Body of pancreas (tissue), 4 donors: Measurements from ENCODE around the gene LSAMP. TPM values are rescaled to one million over a fixed set of nuclear protein-coding genes. Genes with fewer than 3 reads are reported as not detected.

Experiments
- ATAC-seq: fragments of 150-250 bp; one replicate; pipeline ENCODE4 v1.9.1; 2016
- DNase-seq, 4 donors: peaks; one replicate each; pipeline ENCODE4 v3.0.0-alpha.2; 2019
- H3K27ac ChIP-seq, 4 donors: fragments of 200-600 bp; sonication (generic); 1 replicate in 3 of 4; 2 replicates in 1 of 4; pipeline versions ENCODE4 v1.5.1 to v1.6.1; 2016 to 2019; ENCODE audit warnings: mild to moderate bottlenecking in 1 of 4, mixed read lengths in 1 of 4, moderate library complexity in 1 of 4
- H3K27me3 ChIP-seq, 2 donors: fragments of 200-600 bp; sonication (generic); one replicate each; pipeline ENCODE4 v1.6.0; 2016; ENCODE audit warnings: mild to moderate bottlenecking in 1 of 2
- H3K36me3 ChIP-seq, 2 donors: fragments of 200-600 bp; sonication (generic); replicated peaks in 1 of 2; 2 replicates each; pipeline ENCODE4 v1.5.1; 2016; ENCODE audit warnings: low read depth in 2 of 2; ENCODE audit not compliant: insufficient read depth in 1 of 2
- H3K4me1 ChIP-seq: fragments of 200-600 bp; sonication (generic); one replicate; pipeline ENCODE4 v1.6.0; 2016
- H3K4me3 ChIP-seq, 2 donors: fragments of 200-600 bp; sonication (generic); 1 replicate in 1 of 2; 2 replicates in 1 of 2; pipeline ENCODE4 v1.5.1; 2016 to 2019
- H3K9me3 ChIP-seq, 3 donors: fragments of 200-600 bp; sonication (generic); 1 replicate in 2 of 3; 2 replicates in 1 of 3; pipeline ENCODE4 v1.5.1; 2016
- POLR2A ChIP-seq, 3 donors: fragments of 450-650 bp; IDR thresholded peaks; one replicate each; pipeline ENCODE4 v1.6.1; 2016; ENCODE audit warnings: antibody characterized with exemption in 3 of 3, mild to moderate bottlenecking in 2 of 3
- WGBS, 2 donors: methylation state at CpG; one replicate each; pipeline ENCODE4 v1.1.5; 2017; 5-methylcytosine and 5-hydroxymethylcytosine counted together
- intact Hi-C: fragments of 100-400 bp; cut with DNase I; formaldehyde crosslinking; loops from one replicate; pipeline ENCODE4 v1.15.1; 2023
- total RNA-seq, 2 donors: library from RNA; depleted of rRNA; stranded (reverse); fragments of >200 nt; gene quantifications; one replicate each; pipeline ENCODE4 v1.1.0, GENCODE V29; 2016
- TF ChIP-seq, protein P1 (sequence below), 7 experiments: fragments of 450-650 bp in 4 of 7; fragments of 200-600 bp in 3 of 7; sonication (generic) in 3 of 7; IDR thresholded peaks; one replicate each; pipeline ENCODE4 v1.5.1; 2016 to 2019; ENCODE audit warnings: antibody characterized with exemption in 7 of 7

The LSAMP gene
- total RNA-seq, 2 donors from 2014 or later: 1.6 to 2.1 TPM

DNA sequence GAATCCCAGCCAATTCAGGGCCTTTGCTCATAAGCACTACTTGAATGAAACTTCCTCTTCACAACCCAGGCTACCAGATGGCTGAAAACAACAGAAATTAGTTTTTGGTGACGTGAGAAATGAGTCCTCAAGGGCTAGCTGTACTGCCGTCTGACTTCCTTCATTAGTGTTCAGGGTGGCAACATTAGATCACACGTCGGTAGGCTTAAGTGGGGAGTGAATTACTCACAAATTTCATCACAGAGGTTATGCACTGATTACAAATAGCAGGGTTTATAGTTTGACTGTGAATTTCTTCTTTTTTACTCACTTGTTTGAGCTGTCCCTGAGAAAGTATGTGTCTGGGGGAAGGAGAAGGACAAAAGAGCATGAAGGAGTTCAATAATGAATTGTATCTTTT lies 424.8 kb downstream of the LSAMP start:
- intact Hi-C loops: no loop called here
- Histone ChIP-seq H3K4me1 (no peaks in the 10 kb centered on the region), H3K9me3 (no peaks in the 10 kb centered on the region), H3K27ac (no peak overlapping the region), H3K27me3 (no peaks in the 10 kb centered on the region), H3K4me3 (no peak overlapping the region), H3K36me3 (no peaks in the 10 kb centered on the region)
- TF ChIP-seq, protein P1, sequence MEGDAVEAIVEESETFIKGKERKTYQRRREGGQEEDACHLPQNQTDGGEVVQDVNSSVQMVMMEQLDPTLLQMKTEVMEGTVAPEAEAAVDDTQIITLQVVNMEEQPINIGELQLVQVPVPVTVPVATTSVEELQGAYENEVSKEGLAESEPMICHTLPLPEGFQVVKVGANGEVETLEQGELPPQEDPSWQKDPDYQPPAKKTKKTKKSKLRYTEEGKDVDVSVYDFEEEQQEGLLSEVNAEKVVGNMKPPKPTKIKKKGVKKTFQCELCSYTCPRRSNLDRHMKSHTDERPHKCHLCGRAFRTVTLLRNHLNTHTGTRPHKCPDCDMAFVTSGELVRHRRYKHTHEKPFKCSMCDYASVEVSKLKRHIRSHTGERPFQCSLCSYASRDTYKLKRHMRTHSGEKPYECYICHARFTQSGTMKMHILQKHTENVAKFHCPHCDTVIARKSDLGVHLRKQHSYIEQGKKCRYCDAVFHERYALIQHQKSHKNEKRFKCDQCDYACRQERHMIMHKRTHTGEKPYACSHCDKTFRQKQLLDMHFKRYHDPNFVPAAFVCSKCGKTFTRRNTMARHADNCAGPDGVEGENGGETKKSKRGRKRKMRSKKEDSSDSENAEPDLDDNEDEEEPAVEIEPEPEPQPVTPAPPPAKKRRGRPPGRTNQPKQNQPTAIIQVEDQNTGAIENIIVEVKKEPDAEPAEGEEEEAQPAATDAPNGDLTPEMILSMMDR (IDR thresholded peaks at IDR 0.05): no peak
- TF ChIP-seq POLR2A (IDR thresholded peaks at IDR 0.05): no peak
- 57 to 74% methylated on average over 4 of the region's 4 CpGs for WGBS, 2 donors
- DNase-seq (no peak), ATAC-seq (no peak)

DNA sequence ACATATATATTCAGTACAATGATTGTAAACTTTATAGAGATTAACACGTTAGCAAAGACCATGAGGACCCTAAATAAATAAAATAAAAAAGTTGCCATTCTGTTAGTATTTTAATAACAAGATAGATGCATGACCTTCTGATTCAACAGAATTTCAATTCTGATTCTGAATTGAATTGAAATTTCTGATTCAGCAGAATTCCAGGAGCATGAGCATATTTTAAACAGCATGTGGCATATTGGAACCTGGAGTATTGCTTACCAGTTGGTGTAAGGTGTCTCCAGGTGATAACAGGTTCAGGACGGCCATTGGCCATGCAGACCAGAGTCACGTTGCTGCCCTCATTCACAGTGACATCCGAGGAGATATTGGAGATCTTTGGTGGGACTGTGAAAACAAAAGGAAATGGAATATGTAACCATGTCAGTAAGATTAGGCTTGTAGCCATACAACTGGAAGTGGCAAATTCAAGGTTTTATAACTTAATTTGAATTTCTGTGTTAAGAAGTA lies 426.0 kb downstream of the LSAMP start:
- no peak for ATAC-seq
- Histone ChIP-seq H3K9me3 (no peaks in the 10 kb centered on the region), H3K36me3 (no peaks in the 10 kb centered on the region), H3K4me3 (no peak overlapping the region), H3K4me1 (no peaks in the 10 kb centered on the region), H3K27me3 (no peaks in the 10 kb centered on the region), H3K27ac (no peak overlapping the region)
- 61 to 73% methylated on average over 4 of the region's 4 CpGs for WGBS, 2 donors
- no peak for DNase-seq
- no peak for TF ChIP-seq POLR2A (IDR thresholded peaks at IDR 0.05)
- intact Hi-C loops: no loop called here

DNA sequence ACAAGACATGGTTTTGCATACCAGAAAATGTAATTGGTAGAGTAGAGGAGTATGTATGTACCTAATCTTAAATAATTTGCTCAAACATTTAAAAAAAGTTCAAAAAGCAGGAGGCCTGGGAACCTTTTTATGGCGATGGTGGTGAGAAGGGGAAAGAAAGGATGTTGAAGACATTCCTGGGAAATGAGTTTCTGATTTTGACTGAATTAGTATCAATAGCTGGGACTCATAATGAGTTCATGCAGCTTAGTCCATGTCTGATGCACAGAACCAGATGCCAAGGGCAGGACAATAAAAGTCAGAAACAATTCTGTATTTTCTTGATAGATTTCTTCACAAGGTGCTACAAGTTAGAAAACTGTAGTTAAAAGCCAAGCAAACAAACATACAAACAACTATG lies 426.6 kb downstream of the LSAMP start:
- TF ChIP-seq POLR2A (IDR thresholded peaks at IDR 0.05): no peak
- TF ChIP-seq, protein P1 (IDR thresholded peaks at IDR 0.05): no peak
- Histone ChIP-seq H3K4me3 (no peak overlapping the region), H3K36me3 (no peaks in the 10 kb centered on the region), H3K27ac (no peak overlapping the region), H3K4me1 (no peaks in the 10 kb centered on the region), H3K9me3 (no peaks in the 10 kb centered on the region), H3K27me3 (no peaks in the 10 kb centered on the region)
- no peak for ATAC-seq
- no peak for DNase-seq
- 48 to 69% methylated on average over 1 of the region's 1 CpG for WGBS, 2 donors
- intact Hi-C loops: no loop called here

DNA sequence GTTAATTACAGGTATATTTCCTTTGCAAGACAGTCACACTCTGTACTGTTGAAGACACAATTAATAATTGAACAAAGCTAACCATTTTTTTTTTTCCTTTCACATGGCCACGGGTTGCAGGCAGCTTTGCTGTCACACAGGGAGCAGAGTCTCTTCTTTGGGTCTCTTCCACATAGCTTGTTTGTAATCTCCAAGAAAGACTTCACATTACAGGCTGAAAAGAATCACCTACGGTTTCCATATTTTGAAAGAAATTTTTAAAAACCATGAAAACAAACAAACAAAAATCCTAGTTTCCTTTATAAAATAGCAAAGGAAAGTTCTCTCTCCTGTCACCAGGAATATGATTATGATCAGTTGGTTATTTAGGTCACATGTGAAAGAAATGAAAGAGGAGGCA lies 429.4 kb downstream of the LSAMP start:
- ATAC-seq (no peak), DNase-seq (no peak)
- TF ChIP-seq, protein P1 (IDR thresholded peaks at IDR 0.05): no peak
- TF ChIP-seq POLR2A (IDR thresholded peaks at IDR 0.05): no peak
- Histone ChIP-seq H3K27ac (no peak overlapping the region), H3K4me3 (no peak overlapping the region), H3K27me3 (no peaks in the 10 kb centered on the region), H3K4me1 (no peaks in the 10 kb centered on the region), H3K36me3 (no peaks in the 10 kb centered on the region), H3K9me3 (no peaks in the 10 kb centered on the region)
- intact Hi-C loops: no loop called here
- 44% methylated on average over 2 of the region's 2 CpGs for WGBS, 2 donors

DNA sequence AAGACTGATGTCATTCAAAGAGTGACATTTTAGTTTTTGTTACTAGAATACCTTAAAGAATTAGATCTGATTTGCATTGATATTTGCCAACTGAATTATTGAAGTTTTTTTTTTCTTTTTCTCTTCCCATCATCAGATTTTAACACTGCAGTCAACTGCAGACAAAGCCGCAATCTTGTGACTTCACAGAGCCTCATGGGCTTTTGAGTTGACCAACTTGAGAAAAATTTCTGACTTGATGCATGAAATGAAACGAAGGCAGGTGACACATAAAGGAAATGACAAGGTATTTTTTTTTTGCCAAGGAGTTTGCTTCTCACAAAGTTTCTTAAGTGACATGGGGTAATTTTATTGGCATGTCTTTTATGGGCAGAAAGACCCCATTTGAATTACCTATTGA lies 438.3 kb downstream of the LSAMP start:
- DNase-seq (no peak), ATAC-seq (no peak)
- intact Hi-C loops: no loop called here
- no peaks in the 10 kb centered on the region for H3K27me3 ChIP-seq
- no peak overlapping the region for H3K4me3 ChIP-seq
- WGBS, 2 donors: 57 to 77% methylated on average over 2 of the region's 2 CpGs
- H3K4me1 ChIP-seq: no peaks in the 10 kb centered on the region
- TF ChIP-seq, protein P1 (IDR thresholded peaks at IDR 0.05): no peak
- no peak for TF ChIP-seq POLR2A (IDR thresholded peaks at IDR 0.05)
- H3K27ac ChIP-seq: no peak overlapping the region
- H3K9me3 ChIP-seq: no peaks in the 10 kb centered on the region
- H3K36me3 ChIP-seq: no peaks in the 10 kb centered on the region
